Stimulated activated CD8-positive, alpha-beta memory T cell treated with anti-CD3 and anti-CD28 coated beads, Interleukin-4, amount 100 ng/mL, for 4 hours (primary cell): ENCODE measurements around the gene IGF2.

Experiments
- DNase-seq, 2 donors: peaks; one replicate each; pipeline ENCODE4 v3.0.0-alpha.2; 2020; ENCODE audit warnings: low read depth in 2 of 2, low spot score in 1 of 2

IGF2 gene

GRCh38 chr11:2093575-2094353, 45.4 kb downstream of the IGF2 start:
- DNase-seq: no peak

- no peak for DNase-seq
Measured at GRCh38 chr11:2092956-2093412, 46.2 kb downstream of the IGF2 start.

DNA sequence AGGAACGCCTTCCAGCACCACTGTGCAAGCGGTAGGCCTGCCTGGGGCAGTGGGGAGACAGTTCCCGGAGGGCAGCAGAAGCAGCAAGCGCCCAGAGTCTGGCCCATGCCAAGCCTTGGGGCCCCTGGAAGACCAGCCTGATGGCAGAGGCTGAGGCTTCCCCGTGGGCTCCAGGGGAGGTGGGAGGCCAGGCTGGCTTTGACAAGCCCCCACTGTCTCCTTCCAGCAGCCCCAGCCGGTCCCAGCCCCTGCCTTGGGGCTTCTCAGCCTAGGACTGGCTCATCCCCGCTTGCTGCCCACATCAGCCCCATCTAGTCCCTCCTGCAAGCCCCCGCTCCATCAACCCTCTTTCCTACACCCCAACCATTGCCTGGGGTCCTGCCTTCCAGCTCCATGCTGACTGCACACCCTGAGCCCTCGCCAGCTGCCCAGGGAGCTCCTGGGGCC, 46.7 kb downstream of the IGF2 start:
- no peak for DNase-seq

DNA sequence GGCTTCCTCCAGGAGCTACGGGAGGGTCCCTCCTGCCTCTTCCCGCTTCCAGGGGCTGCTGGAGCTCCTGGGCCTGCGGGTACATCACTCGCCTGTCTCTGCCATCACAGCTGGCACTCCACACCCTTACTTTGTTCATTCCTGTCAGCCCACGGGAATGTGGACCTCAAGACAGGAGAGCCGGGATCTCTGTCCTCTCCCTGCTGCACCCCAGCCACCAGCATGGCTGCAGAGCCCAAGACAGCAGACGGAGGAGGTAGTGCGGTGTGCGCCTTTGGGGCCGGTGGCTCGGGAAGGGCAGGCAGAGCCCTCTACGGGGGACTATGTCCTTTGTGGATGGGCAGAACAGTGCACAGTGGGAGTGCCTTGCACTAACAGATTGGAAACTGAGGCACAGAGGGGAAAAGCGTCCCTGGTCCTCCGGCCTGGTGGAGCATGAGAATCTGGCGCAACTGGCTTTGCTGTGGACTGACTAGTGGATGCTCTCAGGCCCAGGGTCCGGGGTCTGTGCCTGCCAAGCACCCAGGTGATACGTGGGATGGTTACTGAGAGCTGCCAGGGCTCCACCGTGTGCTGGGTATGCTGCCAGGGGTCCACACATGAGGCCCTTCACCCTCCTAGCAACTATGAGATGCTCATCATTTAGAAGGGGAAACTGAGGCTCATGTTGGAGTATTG, 47.3 kb downstream of the IGF2 start:
- no peak for DNase-seq

DNA sequence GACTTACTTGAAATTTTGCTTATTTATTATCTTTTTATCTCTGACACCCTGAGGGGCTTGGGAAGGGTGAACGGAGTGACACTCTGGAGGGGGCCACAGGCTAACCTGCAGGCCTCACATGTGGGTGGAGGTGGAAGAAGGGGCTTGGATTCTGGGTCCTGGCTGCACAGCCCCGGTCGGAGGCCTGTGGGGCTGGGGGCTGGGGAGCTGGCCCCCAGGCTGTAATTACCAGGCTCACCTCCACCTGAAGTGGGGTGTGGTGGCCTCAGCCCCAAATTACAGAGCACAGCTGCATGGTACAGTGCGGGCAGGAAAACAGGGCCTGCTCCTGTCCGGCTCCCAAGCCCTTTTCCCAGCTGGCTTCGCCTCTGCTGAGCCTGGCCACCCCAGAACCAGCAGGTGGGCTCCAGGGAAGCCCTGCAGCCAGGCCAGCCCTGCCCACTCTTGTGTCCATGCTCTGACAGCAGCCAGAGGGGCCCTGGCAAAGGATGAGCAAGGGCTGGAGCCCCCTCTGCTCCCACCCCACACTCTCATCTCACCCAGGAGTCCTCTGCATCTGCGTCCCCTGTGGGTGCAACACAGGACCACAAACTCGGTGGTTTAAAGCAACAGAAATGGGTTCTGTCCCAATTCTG, 48.0 kb downstream of the IGF2 start:
- no peak for DNase-seq

- DNase-seq: no peak
Measured at GRCh38 chr11:2090172-2091111, 48.7 kb downstream of the IGF2 start.

GRCh38 chr11:2089536-2090165, 49.5 kb downstream of the IGF2 start:
- no peak for DNase-seq

- DNase-seq: no peak
Measured at GRCh38 chr11:2088746-2089535, 50.2 kb downstream of the IGF2 start.

DNA sequence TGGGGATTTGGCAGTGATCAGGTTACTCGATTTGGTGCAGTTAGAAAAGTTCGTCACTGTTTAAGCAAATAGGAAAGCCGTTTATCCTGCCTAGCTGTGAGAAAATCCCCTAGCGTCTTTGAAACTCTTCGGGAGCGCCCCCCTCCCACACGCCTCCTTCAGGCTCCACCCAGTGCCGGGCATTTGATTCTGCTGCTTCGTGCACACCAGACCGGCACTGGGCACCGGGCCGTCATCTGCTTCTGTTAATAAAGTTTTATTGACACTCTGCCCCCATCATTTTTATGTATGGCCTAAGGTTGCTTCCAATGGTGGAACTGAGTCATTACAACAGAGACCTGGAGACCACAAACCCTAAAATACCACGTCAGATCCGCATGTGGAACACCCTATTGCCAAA, 50.9 kb downstream of the IGF2 start:
- DNase-seq: no peak

DNA sequence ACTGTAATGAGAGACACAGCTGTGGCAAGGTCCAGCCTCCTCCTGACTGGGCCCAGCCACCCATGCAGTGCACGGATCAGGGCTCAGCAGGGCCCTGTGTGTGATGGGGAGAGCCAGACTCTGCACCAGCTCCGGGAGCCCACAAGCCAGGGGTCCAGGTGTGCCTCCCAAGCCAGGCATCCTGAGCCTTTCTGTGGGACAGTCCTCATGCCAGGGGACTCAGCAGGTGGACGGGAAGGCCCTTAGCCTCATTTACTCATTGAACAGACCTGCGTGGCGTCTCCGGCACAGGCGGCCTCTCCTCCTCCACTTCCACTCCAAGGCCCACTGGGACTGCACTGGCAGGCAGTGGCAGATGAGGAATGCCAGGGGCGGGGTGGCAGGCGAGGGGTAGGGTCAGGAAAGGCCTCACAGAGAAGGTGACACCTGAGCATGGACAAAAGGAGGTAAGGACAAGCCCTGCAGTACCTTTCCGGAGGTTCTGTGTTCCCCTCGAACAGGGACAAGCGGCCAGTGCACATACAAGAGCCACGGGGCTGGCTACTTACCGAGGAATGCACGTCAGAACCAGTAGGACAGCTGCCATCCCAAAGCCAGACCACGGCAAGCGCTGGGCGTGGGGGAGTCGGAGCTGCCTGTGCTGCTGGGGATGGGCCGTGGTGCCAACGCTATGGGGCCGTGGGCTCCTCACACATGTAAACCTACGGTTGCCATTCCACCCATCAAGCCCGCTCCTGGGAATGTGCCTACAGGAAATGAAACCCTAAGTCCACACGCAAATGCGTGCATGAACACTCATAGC, 52.7 kb downstream of the IGF2 start:
- no peak for DNase-seq

DNA sequence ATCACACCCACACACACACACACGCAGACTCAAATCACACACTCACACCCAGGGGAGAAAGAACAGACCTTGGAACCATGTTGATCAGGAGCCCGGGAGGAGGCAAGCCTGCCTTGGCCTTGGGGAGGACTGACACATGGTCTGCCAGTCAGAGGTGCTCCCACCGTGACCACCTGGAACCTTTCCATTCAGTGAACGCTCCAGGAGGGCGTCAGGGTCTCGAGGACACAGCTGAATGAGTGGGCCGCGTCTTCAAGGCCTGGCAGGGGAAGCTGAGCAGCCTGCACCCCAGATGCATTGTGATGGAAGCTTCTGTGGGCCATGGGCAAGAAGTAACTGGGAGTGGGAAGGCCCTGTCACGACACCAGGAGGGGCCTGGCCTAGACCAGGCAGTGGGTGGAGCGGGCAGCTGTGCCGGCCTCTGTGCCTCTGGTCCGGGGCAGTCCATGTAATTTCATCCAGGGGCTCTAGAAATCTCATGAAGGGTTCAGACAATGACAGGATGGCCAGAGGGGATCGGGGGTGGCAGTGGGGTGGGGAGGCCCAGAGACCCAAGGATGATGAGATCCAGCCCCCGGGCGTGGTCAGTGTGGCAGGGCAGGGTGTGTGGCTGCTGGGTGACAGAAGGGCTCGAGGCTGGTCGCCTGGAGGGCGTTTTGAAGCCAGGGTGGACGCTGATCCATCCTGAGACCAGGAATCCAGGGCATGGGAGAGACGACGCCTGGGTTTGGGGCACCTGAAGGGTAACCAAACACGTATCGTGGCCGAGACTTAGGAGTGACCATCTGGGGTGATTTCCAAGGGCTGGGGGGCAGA, 53.7 kb downstream of the IGF2 start:
- no peak for DNase-seq

DNA sequence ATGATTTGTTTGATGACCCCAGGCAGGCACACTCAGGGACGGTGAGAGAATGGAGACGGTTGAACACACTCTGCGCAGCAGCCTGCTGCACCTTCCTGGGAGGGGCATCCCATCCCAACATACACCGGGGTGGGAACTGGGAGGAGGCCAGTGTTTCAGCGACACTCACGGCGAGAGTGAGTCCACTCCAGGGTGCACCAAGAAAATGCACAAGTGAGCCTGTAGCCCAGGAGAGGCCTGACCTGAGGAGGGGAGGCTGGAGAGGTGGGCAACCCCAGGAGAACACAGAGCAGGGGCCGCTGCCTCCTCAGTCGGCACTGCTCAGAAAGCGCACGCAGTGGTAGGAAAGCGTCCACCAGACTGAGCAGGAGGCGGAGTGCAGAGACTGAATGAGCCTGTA, 54.5 kb downstream of the IGF2 start:
- DNase-seq: no peak
